ENCODE results near the gene ZNF691. TPM values are rescaled to one million over a fixed set of nuclear protein-coding genes. Genes with fewer than 3 reads are reported as not detected.

The ZNF691 gene
- total RNA-seq, 1 donor from 2014 or later, result 18.8 TPM

Other genes with a start within 250 kb of the ZNF691 start
- 53.4 and 55.7 TPM in 2 replicates for gene PPIH, start 188.2 kb upstream of the ZNF691 start, total RNA-seq
- gene YBX1, start 164.2 kb upstream of the ZNF691 start, total RNA-seq, result 578 and 588 TPM in 2 replicates
- 7.8 and 8.2 TPM in 2 replicates for gene CLDN19, start 106.4 kb upstream of the ZNF691 start, total RNA-seq
- gene P3H1, start 79.6 kb upstream of the ZNF691 start, total RNA-seq, result 68.6 and 72.9 TPM in 2 replicates
- gene C1orf50, start 79.4 kb upstream of the ZNF691 start, total RNA-seq, result 9.7 and 12.0 TPM in 2 replicates
- 0.42 and 0.48 TPM in 2 replicates for gene TMEM269, start 61.6 kb upstream of the ZNF691 start, total RNA-seq
- 10.4 and 12.9 TPM in 2 replicates for gene ERMAP, start 29.5 kb upstream of the ZNF691 start, total RNA-seq
- 58.4 and 65.8 TPM in 2 replicates for gene SVBP, start 29.2 kb upstream of the ZNF691 start, total RNA-seq
- gene SLC2A1, start 112.3 kb downstream of the ZNF691 start, total RNA-seq, result 49.7 and 54.7 TPM in 2 replicates